B cell (primary cell): Measurements from ENCODE around the gene LMAN2.
"Not testable (repeated sequence)": the region's sequence is repeated elsewhere in the genome, so short reads cannot be mapped to it uniquely, and the experiment has no call there.

Source experiments
- EZH2 ChIP-seq: IDR thresholded peaks from 2 replicates; pipeline ENCODE4 v1.6.1; 2012; ENCODE audit warnings: borderline replicate concordance, low read depth, mild to moderate bottlenecking, moderate library complexity, low read length; ENCODE audit not compliant: insufficient read depth, poor library complexity, severe bottlenecking
- TF ChIP-seq, protein P1 (sequence below): fragments of 200-600 bp; IDR thresholded peaks from one replicate; pipeline ENCODE4 v1.8.0; 2022; ENCODE audit warnings: antibody characterized with exemption, mild to moderate bottlenecking

DNA sequence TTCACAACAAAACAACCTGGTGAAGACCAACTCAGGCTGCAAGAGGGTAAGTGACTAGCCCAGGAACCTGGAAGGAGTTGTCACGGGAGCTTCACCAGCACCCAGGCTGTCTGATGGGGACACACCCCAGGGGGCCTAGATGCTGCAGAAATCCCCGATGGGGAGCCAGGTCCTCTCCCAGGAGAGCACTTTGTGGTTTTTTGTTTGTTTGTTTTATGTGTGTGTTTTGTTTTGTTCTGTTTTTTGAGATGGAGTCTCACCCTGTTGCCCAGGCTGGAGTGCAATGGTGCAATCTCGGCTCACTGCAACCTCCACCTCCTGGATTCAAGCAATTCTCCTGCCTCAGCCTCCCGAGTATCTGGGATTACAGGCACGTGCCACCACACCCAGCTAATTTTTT lies 24.0 kb upstream of the LMAN2 start:
- TF ChIP-seq, protein P1, sequence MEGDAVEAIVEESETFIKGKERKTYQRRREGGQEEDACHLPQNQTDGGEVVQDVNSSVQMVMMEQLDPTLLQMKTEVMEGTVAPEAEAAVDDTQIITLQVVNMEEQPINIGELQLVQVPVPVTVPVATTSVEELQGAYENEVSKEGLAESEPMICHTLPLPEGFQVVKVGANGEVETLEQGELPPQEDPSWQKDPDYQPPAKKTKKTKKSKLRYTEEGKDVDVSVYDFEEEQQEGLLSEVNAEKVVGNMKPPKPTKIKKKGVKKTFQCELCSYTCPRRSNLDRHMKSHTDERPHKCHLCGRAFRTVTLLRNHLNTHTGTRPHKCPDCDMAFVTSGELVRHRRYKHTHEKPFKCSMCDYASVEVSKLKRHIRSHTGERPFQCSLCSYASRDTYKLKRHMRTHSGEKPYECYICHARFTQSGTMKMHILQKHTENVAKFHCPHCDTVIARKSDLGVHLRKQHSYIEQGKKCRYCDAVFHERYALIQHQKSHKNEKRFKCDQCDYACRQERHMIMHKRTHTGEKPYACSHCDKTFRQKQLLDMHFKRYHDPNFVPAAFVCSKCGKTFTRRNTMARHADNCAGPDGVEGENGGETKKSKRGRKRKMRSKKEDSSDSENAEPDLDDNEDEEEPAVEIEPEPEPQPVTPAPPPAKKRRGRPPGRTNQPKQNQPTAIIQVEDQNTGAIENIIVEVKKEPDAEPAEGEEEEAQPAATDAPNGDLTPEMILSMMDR = not testable (repeated sequence)
- not testable (repeated sequence) for TF ChIP-seq EZH2
